Amygdala (tissue), 56 donors: ENCODE measurements around the gene ATXN7.

ENCODE experiments used
- DNase-seq, 56 donors: peaks; one replicate each; lab custom pipeline; 2025; lab: John Stamatoyannopoulos, UW

The ATXN7 gene

DNA sequence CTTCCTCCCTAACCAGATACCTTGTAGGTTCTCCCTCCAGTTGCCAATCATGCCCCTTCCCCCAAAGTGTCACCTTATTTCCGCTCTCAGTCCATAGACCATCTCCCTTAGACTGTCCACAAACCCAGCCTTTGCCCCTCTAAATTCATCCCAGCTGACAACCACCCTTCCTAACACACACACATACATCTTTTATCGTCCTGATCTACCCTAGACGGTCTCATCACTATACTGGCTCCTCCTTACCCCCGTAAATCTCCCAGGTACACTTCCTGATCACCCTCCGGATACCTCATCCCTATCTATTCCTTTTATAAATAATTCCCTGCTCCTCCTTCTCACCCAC lies 890 bp upstream of the ATXN7 start:
- no peak for DNase-seq

DNA sequence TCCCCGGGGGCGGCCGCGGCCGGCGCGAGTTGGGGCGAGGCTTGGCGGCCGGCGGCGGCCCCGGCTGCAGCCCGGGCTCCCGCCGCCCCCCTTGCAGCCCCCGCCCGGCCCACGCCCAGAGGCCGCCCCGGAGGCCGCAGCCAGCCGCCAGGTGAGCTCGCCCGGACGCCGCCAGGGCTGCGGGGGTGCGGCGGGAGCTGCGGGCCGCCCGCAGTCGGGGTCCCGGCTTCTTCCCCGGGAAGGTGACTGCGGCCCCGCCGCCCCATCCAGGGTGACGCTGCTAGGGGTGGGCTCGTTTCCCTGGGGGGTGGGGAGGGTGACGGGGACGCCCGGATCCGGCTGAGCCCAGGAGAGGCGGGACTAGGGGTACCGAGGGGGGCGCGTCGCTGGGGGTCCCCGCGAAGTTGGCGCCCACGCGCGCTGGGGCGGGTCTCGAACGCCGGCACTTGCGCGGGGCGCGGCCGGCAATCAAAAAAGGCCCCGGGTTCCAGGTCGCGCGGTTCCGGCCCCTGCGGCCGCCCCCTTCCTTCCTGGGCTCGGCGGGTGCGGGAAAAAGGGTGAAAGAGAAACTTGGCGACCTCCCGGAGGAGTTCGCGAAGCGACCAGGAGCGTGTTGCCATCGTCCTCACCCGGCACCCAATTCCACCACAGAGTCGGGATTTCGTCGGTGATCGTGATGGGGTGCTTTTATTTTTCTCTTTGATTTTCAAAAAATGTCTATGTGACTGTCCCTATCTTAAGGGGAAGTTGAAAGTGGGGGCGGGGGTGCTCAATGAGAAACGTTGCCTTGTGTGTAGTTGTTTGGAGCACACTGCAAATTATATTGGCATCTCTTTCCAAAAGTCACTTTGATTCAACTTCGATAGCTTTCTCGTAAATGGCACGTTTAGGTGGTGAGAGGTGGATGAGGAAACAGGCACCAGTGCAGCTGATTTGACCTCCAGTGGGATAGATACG lies 619 bp downstream of the ATXN7 start:
- DNase-seq = peak in 31 of 56 donors; percentile 3 to 56 (median 29)

DNA sequence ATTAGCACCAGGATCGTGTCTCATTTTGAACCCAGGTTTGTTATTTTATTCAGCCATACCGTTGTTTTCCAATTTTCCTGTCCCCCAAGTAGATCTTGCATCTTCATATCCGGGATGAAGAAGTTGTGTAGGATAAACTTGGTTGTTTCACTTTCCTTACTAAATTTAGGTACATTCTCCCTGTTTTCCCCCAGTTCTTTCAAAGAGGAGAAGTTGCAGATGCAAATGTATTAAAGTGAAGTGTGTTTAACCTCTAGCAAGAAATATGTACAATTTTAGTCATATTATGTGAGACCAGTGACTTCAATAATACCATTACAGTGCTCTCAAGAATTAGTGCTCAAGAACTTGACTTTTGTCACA lies 1.3 kb downstream of the ATXN7 start:
- DNase-seq = no peak

GRCh38 chr3:63867225-63867624 lies 3.6 kb downstream of the ATXN7 start:
- no peak for DNase-seq

DNA sequence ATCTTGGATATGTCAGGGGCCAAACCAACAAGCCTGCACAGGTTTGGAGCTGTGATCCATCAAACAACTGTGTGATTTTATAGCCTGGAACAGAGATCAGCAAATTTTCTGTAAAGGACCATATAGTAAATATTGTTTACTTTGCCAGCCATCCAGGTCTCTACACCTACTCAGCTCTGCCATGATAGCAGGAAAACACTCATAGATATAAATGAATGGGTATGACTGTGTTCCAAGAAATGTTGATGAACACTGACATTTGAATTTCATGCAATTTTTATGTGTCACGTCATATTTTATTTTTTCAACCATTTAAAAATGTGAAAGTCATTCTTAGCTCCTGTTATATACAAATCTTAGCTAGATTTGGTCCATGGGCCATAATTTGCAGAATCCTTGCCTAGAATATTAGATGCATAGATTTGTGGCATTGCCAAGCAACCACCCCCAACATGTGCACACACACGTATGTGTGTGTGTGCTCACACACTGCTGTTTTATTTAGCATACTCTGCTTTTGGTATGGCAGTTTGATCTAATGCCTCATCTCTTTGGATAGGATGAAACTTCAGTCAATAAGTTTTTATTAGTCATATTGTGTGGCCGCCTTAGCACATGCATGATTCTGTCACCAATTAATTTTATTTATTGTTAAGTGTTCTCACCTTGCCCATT lies 6.4 kb downstream of the ATXN7 start:
- DNase-seq = no peak

DNA sequence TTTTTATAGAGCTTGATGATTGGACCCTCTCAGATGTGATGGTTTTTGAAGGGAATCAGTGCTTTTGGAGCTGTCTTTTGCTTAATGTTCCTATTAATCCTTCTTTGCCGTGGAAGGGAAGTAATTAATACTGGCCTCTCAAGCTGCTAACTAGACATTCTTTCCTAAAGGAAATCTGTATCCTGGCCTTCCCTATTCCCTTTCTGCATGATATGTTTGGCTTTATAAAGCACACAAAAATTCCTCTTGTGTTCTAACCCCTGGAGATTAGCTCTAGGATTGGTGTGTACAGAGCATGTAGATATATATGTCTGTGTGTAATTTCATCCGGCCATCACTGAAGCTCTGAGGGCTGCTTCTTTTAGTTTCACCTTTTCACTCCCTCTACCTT lies 6.9 kb downstream of the ATXN7 start:
- no peak for DNase-seq

- DNase-seq = no peak
Observed at GRCh38 chr3:63872135-63872924, 8.7 kb downstream of the ATXN7 start.

GRCh38 chr3:63874769-63875168 lies 11.1 kb downstream of the ATXN7 start:
- no peak for DNase-seq

DNA sequence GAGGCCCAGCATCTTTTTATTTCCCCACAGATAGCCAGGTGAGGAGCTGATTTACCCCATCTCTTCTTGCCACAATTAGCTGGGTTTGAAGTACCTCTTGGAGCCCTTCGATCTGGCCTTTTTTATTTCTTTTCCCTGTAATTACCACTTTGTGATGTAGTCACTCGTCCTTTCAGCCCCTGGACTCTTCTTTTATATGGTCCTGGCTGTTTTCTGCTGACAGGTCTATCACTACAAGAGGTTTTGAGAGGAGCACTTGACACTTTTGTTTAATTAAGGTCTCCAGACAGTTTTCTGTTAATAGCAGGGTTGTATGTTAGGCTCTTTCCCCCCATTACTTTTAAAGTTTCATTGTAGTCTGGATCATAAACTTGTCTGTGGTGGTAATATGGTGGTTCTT lies 11.8 kb downstream of the ATXN7 start:
- DNase-seq = no peak

DNA sequence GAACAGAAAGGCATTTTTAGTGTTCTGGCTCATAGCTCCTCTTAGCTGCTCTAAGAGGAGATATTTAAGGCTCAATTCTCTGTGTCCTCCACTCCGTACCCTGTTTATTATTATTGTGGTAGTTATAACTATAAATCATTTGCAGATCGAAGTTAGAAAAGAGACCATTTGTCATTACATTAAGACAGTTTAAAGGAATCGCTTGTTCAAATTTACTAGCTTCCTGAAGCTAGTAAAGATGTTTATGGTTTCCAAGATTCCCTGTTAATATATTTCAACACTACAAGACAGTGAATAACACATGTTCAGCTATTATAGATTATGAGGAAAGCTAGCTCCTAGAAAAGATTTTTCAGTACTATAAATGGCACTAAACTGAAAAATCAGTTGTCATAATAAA lies 12.6 kb downstream of the ATXN7 start:
- DNase-seq = no peak

- DNase-seq = no peak
Observed at GRCh38 chr3:63877737-63878393, 14.2 kb downstream of the ATXN7 start.

- peak in 2 of 56 donors; percentile 7 to 15 for DNase-seq
Observed at GRCh38 chr3:63878394-63879060, 14.9 kb downstream of the ATXN7 start.

DNA sequence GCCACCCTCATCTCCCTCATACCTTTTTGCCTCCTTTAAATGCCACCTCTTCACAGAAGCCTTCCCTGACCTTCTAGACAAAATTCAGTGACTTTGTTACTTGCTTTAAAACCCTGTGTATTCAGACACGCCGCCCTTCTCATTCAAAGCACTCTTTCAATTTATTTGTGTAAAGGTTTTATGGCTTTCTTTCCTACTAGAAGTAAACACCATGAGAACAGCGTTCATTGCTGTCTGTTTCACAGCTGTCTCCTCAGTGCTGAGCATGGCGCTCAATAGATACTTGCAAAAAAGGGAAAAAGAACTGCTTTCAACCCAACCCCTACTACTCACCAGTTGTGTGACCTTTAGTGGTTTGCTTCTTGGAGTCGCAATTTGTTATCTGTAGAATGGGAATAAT lies 17.0 kb downstream of the ATXN7 start:
- no peak for DNase-seq

- DNase-seq = peak in 1 of 56 donors; percentile 4
Observed at GRCh38 chr3:63886858-63887257, 23.2 kb downstream of the ATXN7 start.

DNA sequence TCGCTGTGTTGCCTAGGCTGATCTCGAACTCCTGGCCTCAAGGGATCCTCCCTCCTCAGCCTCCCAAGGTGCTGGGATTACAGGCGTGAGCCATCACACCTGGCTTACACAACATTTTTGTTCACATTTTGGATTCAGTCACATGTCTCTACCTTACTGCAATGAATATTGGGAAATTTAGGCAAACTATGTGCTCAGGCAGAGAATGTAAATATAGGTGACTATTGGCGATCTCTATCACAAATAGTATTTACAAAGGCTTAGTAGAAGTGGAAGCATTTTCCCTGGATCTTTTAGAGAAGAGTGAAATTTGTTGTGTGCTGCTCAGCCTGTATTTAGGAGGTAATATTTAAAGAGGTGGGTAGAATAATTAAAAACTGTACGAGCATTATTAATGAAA lies 27.9 kb downstream of the ATXN7 start:
- no peak for DNase-seq

DNA sequence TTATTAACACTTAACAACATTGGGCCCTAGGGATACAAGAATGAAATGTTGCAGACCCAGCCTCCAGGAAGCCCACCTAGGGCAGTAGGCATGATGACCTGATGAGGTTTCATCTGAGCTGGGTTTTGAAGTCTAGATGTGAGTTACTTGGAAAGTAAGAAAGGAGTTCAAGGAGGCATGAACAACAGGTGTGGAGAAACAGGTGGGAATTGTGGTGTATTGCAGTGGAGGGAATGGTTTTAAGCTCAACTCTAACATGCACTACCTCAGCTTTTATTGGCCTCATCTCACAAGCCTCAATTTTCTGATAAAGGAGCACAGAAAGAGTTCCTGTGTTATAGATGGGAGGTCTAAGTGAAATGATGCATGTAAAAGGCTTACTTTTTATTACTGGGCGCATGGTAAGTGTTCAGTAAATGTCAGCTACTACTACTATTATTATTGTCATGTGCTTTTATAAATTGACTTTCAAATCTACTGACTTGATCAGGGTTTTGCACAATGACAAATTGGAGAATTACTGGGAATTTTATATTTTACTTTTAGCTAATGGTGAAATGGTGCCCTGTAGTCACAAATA lies 29.2 kb downstream of the ATXN7 start:
- no peak for DNase-seq

- no peak for DNase-seq
Observed at GRCh38 chr3:63895422-63896189, 31.9 kb downstream of the ATXN7 start.

GRCh38 chr3:63896332-63897030 lies 32.8 kb downstream of the ATXN7 start:
- no peak for DNase-seq
